GM12878 (cell line): Measurements from ENCODE around the gene CCDC178. TPM values are rescaled to one million over a fixed set of nuclear protein-coding genes. Genes with fewer than 3 reads are reported as not detected.

Experiments used
- ATAC-seq: fragments of 200-7000 bp; cut with Tn5 transposase; 3 replicates; pipeline ENCODE4 v1.9.1; 2020; ENCODE audit warnings: mild to moderate bottlenecking, moderate library complexity
- BruUV-seq: library from RNA; stranded (reverse); fragments of 400-500 nt; replicated peaks from 2 replicates; lab custom pipeline; 2021; lab: Mats Ljungman, UMichigan
- CTCF ChIA-PET: fragments of 300-600 bp; sonication (Branson Sonifier 250); formaldehyde crosslinking; extraction: SDS; loops from one replicate; lab custom pipeline; 2021; ENCODE audit warnings: inconsistent platforms; lab: Yijun Ruan, JAX
- POLR2A ChIA-PET: fragments of 350-600 bp; formaldehyde crosslinking; extraction: SDS; loops from one replicate; lab custom pipeline; 2021; ENCODE audit warnings: inconsistent platforms; lab: Charles Lee
- RAD21 ChIA-PET: fragments of 300-600 bp; sonication (Branson Sonifier 250); formaldehyde crosslinking; loops from one replicate; lab custom pipeline; 2023; ENCODE audit warnings: antibody characterized with exemption; ENCODE audit not compliant: unreplicated experiment; lab: Charles Lee
- SMC1A ChIA-PET: fragments of 300-600 bp; sonication (Branson Sonifier 250); formaldehyde crosslinking; loops from one replicate; lab custom pipeline; 2023; ENCODE audit not compliant: unreplicated experiment, uncharacterized antibody; lab: Charles Lee
- DNase-seq: peaks from one replicate; pipeline ENCODE4 v3.0.0-alpha.2; 2011; ENCODE audit warnings: low read depth, low spot score
- FAIRE-seq: peaks from 3 replicates; lab custom pipeline; 2011; peaks lifted over from hg19 to GRCh38; lab: Jason Lieb, UNC
- H2AFZ ChIP-seq: 2 replicates; pipeline ENCODE4 v1.6.0; 2011; ENCODE audit warnings: low read depth, low read length, control low read depth; ENCODE audit not compliant: control insufficient read depth
- H3K27ac ChIP-seq: 2 replicates; pipeline ENCODE4 v1.5.1; 2011; ENCODE audit warnings: control low read depth; ENCODE audit not compliant: control insufficient read depth, insufficient read depth
- H3K27me3 ChIP-seq, 2 experiments: replicated peaks in 1 of 2; 2 replicates each; pipeline versions ENCODE4 v1.6.0 to v1.6.1; 2011; ENCODE audit warnings: low read length in 1 of 2; ENCODE audit not compliant: control insufficient read depth in 2 of 2, insufficient read depth in 2 of 2
- H3K36me3 ChIP-seq, 2 experiments: 2 replicates each; pipeline ENCODE4 v1.5.1; 2011; ENCODE audit warnings: low read length in 1 of 2; ENCODE audit not compliant: control insufficient read depth in 2 of 2, insufficient read depth in 2 of 2
- H3K4me1 ChIP-seq: 2 replicates; pipeline ENCODE4 v1.6.1; 2011; ENCODE audit warnings: mild to moderate bottlenecking, low read length, moderate library complexity, mixed read lengths; ENCODE audit not compliant: control insufficient read depth, insufficient read depth
- H3K4me2 ChIP-seq: 2 replicates; pipeline ENCODE4 v1.6.0; 2011; ENCODE audit warnings: control low read depth; ENCODE audit not compliant: control insufficient read depth, insufficient read depth
- H3K4me3 ChIP-seq: fragments of 200-600 bp; sonication (generic); 2 replicates; pipeline ENCODE4 v1.5.1; 2016
- H3K79me2 ChIP-seq: 2 replicates; pipeline ENCODE4 v1.6.0; 2011; ENCODE audit warnings: low read length; ENCODE audit not compliant: control insufficient read depth, insufficient read depth
- H3K9ac ChIP-seq: 2 replicates; pipeline ENCODE4 v1.8.0; 2011; ENCODE audit warnings: low read length, control low read depth, mixed read lengths; ENCODE audit not compliant: control insufficient read depth, insufficient read depth
- H3K9me3 ChIP-seq: replicated peaks from 3 replicates; pipeline ENCODE4 v1.5.1; 2011; ENCODE audit warnings: mild to moderate bottlenecking, low read length; ENCODE audit not compliant: control insufficient read depth, insufficient read depth
- H4K20me1 ChIP-seq: 2 replicates; pipeline ENCODE4 v1.6.0; 2011; ENCODE audit not compliant: control insufficient read depth, insufficient read depth
- BMI1 ChIP-seq: fragments of 450-650 bp; IDR thresholded peaks from 2 replicates; pipeline ENCODE4 v1.6.1; 2016; ENCODE audit warnings: mild to moderate bottlenecking, moderate library complexity, borderline replicate concordance
- ETV6 ChIP-seq, 2 experiments: fragments of 450-650 bp in 1 of 2; IDR thresholded peaks in 1 of 2; conservative IDR thresholded peaks in 1 of 2; 2 replicates each; pipeline ENCODE4 v1.6.1; 2014; ENCODE audit warnings: antibody characterized with exemption in 1 of 2, borderline replicate concordance in 1 of 2, low read depth in 1 of 2, mild to moderate bottlenecking in 1 of 2, moderate library complexity in 1 of 2
- EZH2 ChIP-seq: IDR thresholded peaks from 2 replicates; pipeline ENCODE4 v1.6.1; 2012; ENCODE audit warnings: low read depth, mild to moderate bottlenecking, control low read depth, inconsistent platforms, low read length, borderline replicate concordance; ENCODE audit not compliant: control insufficient read depth
- HSF1 ChIP-seq: fragments of 150-350 bp; IDR thresholded peaks from 2 replicates; pipeline ENCODE4 v1.6.1; 2014; ENCODE audit warnings: mild to moderate bottlenecking, low read depth, low read length
- IRF4 ChIP-seq: IDR thresholded peaks from 2 replicates; pipeline ENCODE4 v1.6.1; 2011; ENCODE audit warnings: low read depth, low read length
- JUND ChIP-seq: IDR thresholded peaks from 2 replicates; pipeline ENCODE4 v1.6.1; 2012; ENCODE audit warnings: low read depth, mild to moderate bottlenecking, low read length, improper control_type of control experiment, moderate library complexity
- LARP7 ChIP-seq: fragments of 450-650 bp; IDR thresholded peaks from 2 replicates; pipeline ENCODE4 v1.6.1; 2017; ENCODE audit warnings: mild to moderate bottlenecking
- MYC ChIP-seq: IDR thresholded peaks from 2 replicates; pipeline ENCODE4 v1.6.1; 2011; ENCODE audit warnings: mild to moderate bottlenecking, low read length, moderate library complexity, inconsistent platforms; ENCODE audit not compliant: insufficient read depth, insufficient replicate concordance, insufficient read length, severe bottlenecking
- ZBTB33 ChIP-seq: fragments of 450-650 bp; IDR thresholded peaks from 2 replicates; pipeline ENCODE4 v1.6.1; 2017; ENCODE audit warnings: mild to moderate bottlenecking
- ZNF622 ChIP-seq: fragments of 450-650 bp; IDR thresholded peaks from 2 replicates; pipeline ENCODE4 v1.6.1; 2017; ENCODE audit warnings: mild to moderate bottlenecking, inconsistent platforms
- WGBS: methylation state at CpG from one replicate; pipeline ENCODE4 v1.1.6; 2016; ENCODE audit warnings: low lambda C conversion rate; ENCODE audit not compliant: insufficient replicate concordance, insufficient coverage; ENCODE audit errors: missing lambda C conversion rate; 5-methylcytosine and 5-hydroxymethylcytosine counted together
- in situ Hi-C: fragments of 300-500 bp; cut with MboI; formaldehyde crosslinking; loops from 9 replicates; pipeline ENCODE4 v1.14.3; 2018; ENCODE audit warnings: mixed read lengths
- intact Hi-C: fragments of 100-400 bp; cut with micrococcal nuclease; formaldehyde crosslinking; loops from one replicate; pipeline ENCODE4 v1.14.2; 2022; ENCODE audit not compliant: unreplicated experiment
- polyA plus RNA-seq, 11 experiments: library from polyadenylated mRNA; depleted of rRNA in 4 of 11; unstranded in 6 of 11; stranded (reverse) in 5 of 11; fragments of >200 nt; fragmentation: Nextera tagmentation in 4 of 11; fragmentation: Illumina TruSeq in 1 of 11; extraction: Ambion mirVana in 4 of 11; extraction: Trizol in 1 of 11; gene quantifications; 1 replicate in 1 of 11; 2 replicates in 10 of 11; pipeline versions ENCODE4 v1.2.1 to v1.2.3, GENCODE V29; 2011 to 2016; ENCODE audit warnings: inconsistent platforms in 2 of 11, missing spikeins in 2 of 11, low read depth in 1 of 11
- total RNA-seq, 4 experiments: library from RNA; depleted of rRNA in 3 of 4; stranded (reverse); fragments of >200 nt in 3 of 4; fragmentation: Illumina TruSeq in 1 of 4; extraction: Trizol in 1 of 4; gene quantifications; 2 replicates each; pipeline versions ENCODE4 v1.2.1 to v1.2.3, GENCODE V29; 2013 to 2021

The CCDC178 gene
- total and polyA plus RNA-seq, 10 of the 15 experiments (the other 5 are each of a cell fraction or from before 2014, with no cell fraction given) = 0.04 TPM; not detected in 9

GRCh38 chr18:33356735-33357134 is 83.8 kb downstream of the CCDC178 start:
- no peak for TF ChIP-seq HSF1
- TF ChIP-seq ZNF622 = no peak
- no peak for TF ChIP-seq EZH2
- TF ChIP-seq MYC = no peak
- no peak for TF ChIP-seq IRF4
- no peak for TF ChIP-seq ZBTB33
- TF ChIP-seq LARP7 = no peak
- TF ChIP-seq JUND = no peak
- no peak for TF ChIP-seq BMI1
- no peak for TF ChIP-seq ETV6 (conservative IDR thresholded peaks at IDR 0.05 in 1 of 2, IDR thresholded peaks at IDR 0.05 in 1 of 2; ENCODE audit: borderline replicate concordance in 1 of 2, low read depth in 1 of 2)
- POLR2A ChIA-PET = no interaction called here
- intact Hi-C loops (no loop called here), in situ Hi-C loops (no loop called here)
- RAD21 ChIA-PET = no interaction called here
- Histone ChIP-seq H3K9me3 (no peaks in the 10 kb centered on the region), H3K9ac (no peak overlapping the region), H3K27me3 (no peaks in the 10 kb centered on the region), H3K4me3 (no peak overlapping the region), H3K36me3 (no peaks in the 10 kb centered on the region), H3K27ac (no peak overlapping the region), H4K20me1 (no peaks in the 10 kb centered on the region), H3K4me2 (no peak overlapping the region), H2AFZ (no peak overlapping the region), H3K79me2 (no peaks in the 10 kb centered on the region), H3K4me1 (no peaks in the 10 kb centered on the region)
- BruUV-seq = no TSS peak
- WGBS = 0% methylated on average over 1 of the region's 1 CpG
- no peak for FAIRE-seq
- DNase-seq = no peak
- CTCF ChIA-PET = no interaction called here
- ATAC-seq = no peak
- SMC1A ChIA-PET = no interaction called here
